HepG2 (cell line): ENCODE measurements around the gene WDR27. TPM values are rescaled to one million over a fixed set of nuclear protein-coding genes. Genes with fewer than 3 reads are reported as not detected.

ENCODE experiments used
- ATAC-seq: fragments of 200-7000 bp; cut with Tn5 transposase; 3 replicates; pipeline ENCODE4 v1.9.1; 2020; ENCODE audit warnings: mild to moderate bottlenecking, moderate library complexity
- BruUV-seq: library from RNA; stranded (reverse); fragments of 400-500 nt; replicated peaks from 2 replicates; lab custom pipeline; 2021; lab: Mats Ljungman, UMichigan
- CTCF ChIA-PET: fragments of 300-600 bp; formaldehyde crosslinking; extraction: SDS; loops from one replicate; lab custom pipeline; 2021; ENCODE audit warnings: low total read pairs, inconsistent platforms, low intra/inter-chr PET ratio; lab: Yijun Ruan, JAX
- POLR2A ChIA-PET: fragments of 350-600 bp; sonication (Branson Sonifier 250); formaldehyde crosslinking; loops from one replicate; lab custom pipeline; 2020; ENCODE audit warnings: antibody characterized with exemption, inconsistent platforms; lab: Yijun Ruan, JAX
- DNase-seq: peaks from one replicate; pipeline ENCODE4 v3.0.0-alpha.2; 2015; ENCODE audit warnings: low spot score
- FAIRE-seq: peaks from 3 replicates; lab custom pipeline; 2011; peaks lifted over from hg19 to GRCh38; lab: Jason Lieb, UNC
- H2AFZ ChIP-seq: one replicate; pipeline ENCODE4 v1.6.1; 2011; ENCODE audit warnings: low read length, inconsistent platforms
- H3K27ac ChIP-seq: fragments of 300-600 bp; 3 replicates; pipeline ENCODE4 v1.8.0; 2011; ENCODE audit warnings: mixed run types, mild to moderate bottlenecking, mixed read lengths, low read length, inconsistent platforms; ENCODE audit not compliant: insufficient read depth; ENCODE audit errors: extremely low read length
- H3K27me3 ChIP-seq, 2 experiments: fragments of 200-600 bp in 1 of 2; 2 replicates in 1 of 2; 3 replicates in 1 of 2; pipeline versions ENCODE4 v1.6.0 to v1.8.0; 2011; ENCODE audit warnings: low read length in 2 of 2, mild to moderate bottlenecking in 2 of 2, moderate library complexity in 2 of 2, inconsistent platforms in 1 of 2; ENCODE audit not compliant: insufficient read depth in 2 of 2, control insufficient read depth in 1 of 2
- H3K36me3 ChIP-seq, 2 experiments: fragments of 200-600 bp in 1 of 2; replicated peaks in 1 of 2; 2 replicates in 1 of 2; 3 replicates in 1 of 2; pipeline versions ENCODE4 v1.5.1 to v1.8.0; 2011; ENCODE audit warnings: low read length in 2 of 2, inconsistent platforms in 1 of 2; ENCODE audit not compliant: insufficient read depth in 2 of 2, control insufficient read depth in 1 of 2
- H3K4me1 ChIP-seq: 2 replicates; pipeline ENCODE4 v1.5.1; 2012; ENCODE audit warnings: low read length, inconsistent platforms; ENCODE audit not compliant: insufficient read depth
- H3K4me2 ChIP-seq: 2 replicates; pipeline ENCODE4 v1.6.0; 2011; ENCODE audit warnings: low read depth, low read length, inconsistent platforms
- H3K4me3 ChIP-seq, 3 experiments: fragments of 200-600 bp in 1 of 3; sonication (generic), shearing (Covaris generic) in 1 of 3; replicated peaks in 1 of 3; 2 replicates each; pipeline ENCODE4 v1.5.1; 2011 to 2016; ENCODE audit warnings: low read length in 3 of 3, inconsistent platforms in 2 of 3, low read depth in 2 of 3, mild to moderate bottlenecking in 2 of 3, control low read depth in 1 of 3, mixed read lengths in 1 of 3; ENCODE audit not compliant: insufficient read depth in 1 of 3
- H3K79me2 ChIP-seq: one replicate; pipeline ENCODE4 v1.6.1; 2011; ENCODE audit warnings: low read length, inconsistent platforms; ENCODE audit not compliant: insufficient read depth
- H3K9ac ChIP-seq: 2 replicates; pipeline ENCODE4 v1.6.0; 2011; ENCODE audit warnings: mild to moderate bottlenecking, low read depth, low read length, inconsistent platforms; ENCODE audit not compliant: insufficient read depth
- H3K9me3 ChIP-seq: 2 replicates; pipeline ENCODE4 v1.5.1; 2012; ENCODE audit warnings: mild to moderate bottlenecking, low read length
- H4K20me1 ChIP-seq: 2 replicates; pipeline ENCODE4 v1.6.0; 2011; ENCODE audit warnings: inconsistent platforms, mild to moderate bottlenecking, low read length, moderate library complexity; ENCODE audit not compliant: insufficient read depth
- ATF7 ChIP-seq, 2 experiments: fragments of 450-650 bp in 1 of 2; sonication (generic) in 1 of 2; formaldehyde crosslinking in 1 of 2; IDR thresholded peaks; 2 replicates each; pipeline versions ENCODE4 v1.4.0 to v1.6.1; 2016 to 2020; ENCODE audit warnings: antibody characterized with exemption in 1 of 2, mild to moderate bottlenecking in 1 of 2, missing genetic modification reagents in 1 of 2
- DNMT3B ChIP-seq: conservative IDR thresholded peaks from 2 replicates; pipeline ENCODE4 v1.6.1; 2016; ENCODE audit warnings: missing biosample characterization, control low read depth
- GABPB1 ChIP-seq: IDR thresholded peaks from 2 replicates; pipeline ENCODE4 v1.6.1; 2016; ENCODE audit warnings: mild to moderate bottlenecking, missing genetic modification reagents, moderate library complexity, missing compliant biosample characterization
- PRDM4 ChIP-seq: sonication (generic); formaldehyde crosslinking; IDR thresholded peaks from 2 replicates; pipeline ENCODE4 v1.9.0; 2021; ENCODE audit warnings: missing genetic modification reagents, borderline replicate concordance
- RFXANK ChIP-seq: IDR thresholded peaks from 2 replicates; pipeline ENCODE4 v1.6.1; 2016
- SAFB2 ChIP-seq: sonication (generic); formaldehyde crosslinking; IDR thresholded peaks from 2 replicates; pipeline ENCODE4 v1.5.1; 2020; ENCODE audit warnings: missing genetic modification reagents, low read depth, mild to moderate bottlenecking, borderline replicate concordance
- SRSF4 ChIP-seq: fragments of 200-400 bp; formaldehyde crosslinking; IDR thresholded peaks from one replicate; pipeline ENCODE4 v1.6.1; 2018; ENCODE audit warnings: mild to moderate bottlenecking, low read depth, low read length, moderate library complexity; ENCODE audit not compliant: poor library complexity, severe bottlenecking
- TARDBP ChIP-seq: sonication (generic); formaldehyde crosslinking; IDR thresholded peaks from 2 replicates; pipeline ENCODE4 v1.8.0; 2022; ENCODE audit warnings: mild to moderate bottlenecking, missing genetic modification reagents
- ZNF224 ChIP-seq: sonication (generic); formaldehyde crosslinking; IDR thresholded peaks from 2 replicates; pipeline ENCODE4 v1.5.0; 2020; ENCODE audit warnings: mild to moderate bottlenecking, missing genetic modification reagents
- ZNF615 ChIP-seq: sonication (generic); formaldehyde crosslinking; IDR thresholded peaks from 2 replicates; pipeline ENCODE4 v1.5.0; 2020; ENCODE audit warnings: mild to moderate bottlenecking, missing genetic modification reagents, borderline replicate concordance
- ZNF788 ChIP-seq: sonication (generic); formaldehyde crosslinking; IDR thresholded peaks from 2 replicates; pipeline ENCODE4 v1.5.0; 2020; ENCODE audit warnings: mild to moderate bottlenecking, missing genetic modification reagents, borderline replicate concordance
- WGBS: methylation state at CpG from one replicate; pipeline ENCODE4 v1.1.6; 2017; ENCODE audit warnings: low lambda C conversion rate; 5-methylcytosine and 5-hydroxymethylcytosine counted together
- in situ Hi-C: cut with HindIII; loops from 2 replicates; pipeline ENCODE4 v1.10.0; 2017; ENCODE audit warnings: low pct_unique_long_range_greater_than_20kb; ENCODE audit not compliant: extremely low pct_ligation_motif_present
- intact Hi-C: fragments of 100-400 bp; cut with micrococcal nuclease; formaldehyde crosslinking; loops from one replicate; pipeline ENCODE4 v1.10.0; 2022; ENCODE audit not compliant: unreplicated experiment
- polyA plus RNA-seq, 8 experiments: library from polyadenylated mRNA; depleted of rRNA in 3 of 8; stranded (reverse) in 7 of 8; unstranded in 1 of 8; fragments of >200 nt; fragmentation: Illumina TruSeq in 4 of 8; extraction: Trizol in 4 of 8; gene quantifications; 2 replicates each; pipeline versions ENCODE4 v1.2.1 to v1.2.3, GENCODE V29; 2011 to 2016; ENCODE audit warnings: low read depth in 4 of 8, missing spikeins in 1 of 8, mixed read lengths in 1 of 8; ENCODE audit not compliant: insufficient read depth in 1 of 8
- total RNA-seq, 5 experiments: library from RNA; depleted of rRNA; stranded (reverse); fragments of >200 nt; fragmentation: Illumina TruSeq; extraction: Trizol; gene quantifications; 2 replicates each; pipeline ENCODE4 v1.2.3, GENCODE V29; 2016; ENCODE audit warnings: low read depth in 1 of 5
- TF ChIP-seq, protein P1 (sequence below): fragments of 450-650 bp; IDR thresholded peaks from 2 replicates; pipeline ENCODE4 v1.6.1; 2017
- TF ChIP-seq, protein P2 (sequence below): sonication (generic); formaldehyde crosslinking; IDR thresholded peaks from 2 replicates; pipeline ENCODE4 v1.8.1; 2022; ENCODE audit warnings: low read depth, mild to moderate bottlenecking, missing genetic modification reagents
- TF ChIP-seq, protein P3 (sequence below): fragments of 450-650 bp; IDR thresholded peaks from 2 replicates; pipeline ENCODE4 v1.6.1; 2016

The WDR27 gene
- total and polyA plus RNA-seq, 2 of the 13 experiments (the other 11 are each of a cell fraction or from before 2014, with no cell fraction given), result 34.1 to 80.3 TPM

DNA sequence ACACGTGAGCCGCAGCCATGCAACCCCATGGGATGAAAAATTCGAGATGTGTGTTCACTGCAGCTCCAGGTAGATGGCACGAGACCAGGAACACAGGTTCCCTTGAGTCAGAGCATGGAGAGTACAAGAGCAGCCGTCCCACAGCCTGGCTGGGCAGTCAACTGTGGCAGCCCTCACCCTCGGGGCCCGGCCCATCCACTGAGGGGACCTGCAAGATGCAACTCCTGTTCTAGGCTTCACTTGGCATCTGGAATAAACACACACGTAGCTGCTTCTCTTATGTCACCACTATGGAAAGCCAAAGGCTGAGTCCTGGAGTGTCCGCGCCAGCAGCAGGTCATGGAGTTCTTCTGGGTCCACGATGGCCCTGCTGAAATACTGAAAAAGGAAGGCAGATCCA, 77.0 kb downstream of the WDR27 start (continued):
- TF ChIP-seq SAFB2 (CRISPR knock-in tag), result no peak
- no peak for TF ChIP-seq ZNF615 (CRISPR knock-in tag)
- no peak for TF ChIP-seq RFXANK (CRISPR knock-in tag)
- TF ChIP-seq DNMT3B, result no peak
- TF ChIP-seq, protein P1, sequence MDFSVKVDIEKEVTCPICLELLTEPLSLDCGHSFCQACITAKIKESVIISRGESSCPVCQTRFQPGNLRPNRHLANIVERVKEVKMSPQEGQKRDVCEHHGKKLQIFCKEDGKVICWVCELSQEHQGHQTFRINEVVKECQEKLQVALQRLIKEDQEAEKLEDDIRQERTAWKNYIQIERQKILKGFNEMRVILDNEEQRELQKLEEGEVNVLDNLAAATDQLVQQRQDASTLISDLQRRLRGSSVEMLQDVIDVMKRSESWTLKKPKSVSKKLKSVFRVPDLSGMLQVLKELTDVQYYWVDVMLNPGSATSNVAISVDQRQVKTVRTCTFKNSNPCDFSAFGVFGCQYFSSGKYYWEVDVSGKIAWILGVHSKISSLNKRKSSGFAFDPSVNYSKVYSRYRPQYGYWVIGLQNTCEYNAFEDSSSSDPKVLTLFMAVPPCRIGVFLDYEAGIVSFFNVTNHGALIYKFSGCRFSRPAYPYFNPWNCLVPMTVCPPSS, result no peak
- TF ChIP-seq, protein P2, sequence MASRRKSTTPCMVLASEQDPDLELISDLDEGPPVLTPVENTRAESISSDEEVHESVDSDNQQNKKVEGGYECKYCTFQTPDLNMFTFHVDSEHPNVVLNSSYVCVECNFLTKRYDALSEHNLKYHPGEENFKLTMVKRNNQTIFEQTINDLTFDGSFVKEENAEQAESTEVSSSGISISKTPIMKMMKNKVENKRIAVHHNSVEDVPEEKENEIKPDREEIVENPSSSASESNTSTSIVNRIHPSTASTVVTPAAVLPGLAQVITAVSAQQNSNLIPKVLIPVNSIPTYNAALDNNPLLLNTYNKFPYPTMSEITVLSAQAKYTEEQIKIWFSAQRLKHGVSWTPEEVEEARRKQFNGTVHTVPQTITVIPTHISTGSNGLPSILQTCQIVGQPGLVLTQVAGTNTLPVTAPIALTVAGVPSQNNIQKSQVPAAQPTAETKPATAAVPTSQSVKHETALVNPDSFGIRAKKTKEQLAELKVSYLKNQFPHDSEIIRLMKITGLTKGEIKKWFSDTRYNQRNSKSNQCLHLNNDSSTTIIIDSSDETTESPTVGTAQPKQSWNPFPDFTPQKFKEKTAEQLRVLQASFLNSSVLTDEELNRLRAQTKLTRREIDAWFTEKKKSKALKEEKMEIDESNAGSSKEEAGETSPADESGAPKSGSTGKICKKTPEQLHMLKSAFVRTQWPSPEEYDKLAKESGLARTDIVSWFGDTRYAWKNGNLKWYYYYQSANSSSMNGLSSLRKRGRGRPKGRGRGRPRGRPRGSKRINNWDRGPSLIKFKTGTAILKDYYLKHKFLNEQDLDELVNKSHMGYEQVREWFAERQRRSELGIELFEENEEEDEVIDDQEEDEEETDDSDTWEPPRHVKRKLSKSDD (CRISPR knock-in tag), result no peak
- TF ChIP-seq GABPB1 (CRISPR knock-in tag), result no peak
- no peak for TF ChIP-seq TARDBP (CRISPR knock-in tag)
- no peak for TF ChIP-seq SRSF4
- TF ChIP-seq, all 625 proteins: peak for 0

DNA sequence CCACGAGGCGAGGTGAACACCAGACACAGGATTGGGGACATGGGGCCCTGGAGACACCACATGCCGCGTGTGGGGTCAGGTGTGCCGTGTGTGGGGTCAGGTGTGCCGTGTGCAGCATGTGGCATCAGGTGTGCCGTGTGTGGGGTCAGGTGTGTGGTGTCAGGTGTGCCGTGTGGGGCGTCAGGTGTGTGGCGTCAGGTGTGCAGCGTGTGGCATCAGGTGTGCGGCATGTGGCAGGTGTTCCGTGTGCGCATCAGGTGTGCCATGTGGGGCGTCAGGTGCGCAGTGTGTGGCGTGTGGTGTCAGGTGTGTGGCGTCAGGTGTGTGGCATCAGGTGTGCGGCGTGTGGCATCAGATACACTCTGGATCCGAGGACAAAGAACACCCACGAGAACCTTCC, 77.9 kb downstream of the WDR27 start:
- Histone ChIP-seq H3K9ac (no peak overlapping the region), H3K79me2 (no peaks in the 10 kb centered on the region), H3K4me2 (no peak overlapping the region), H3K4me1 (peaks cover 20% of the 10 kb centered on the region), H3K36me3 (peaks cover 21 to 29% of the 10 kb centered on the region in 2 experiments; a peak in 4 of 5 replicates), H3K9me3 (no peaks in the 10 kb centered on the region), H4K20me1 (no peaks in the 10 kb centered on the region), H3K27me3 (no peaks in the 10 kb centered on the region), H2AFZ (no peak overlapping the region), H3K4me3 (no peak overlapping the region), H3K27ac (no peak overlapping the region)
- no TSS peak for BruUV-seq
- DNase-seq (no peak), FAIRE-seq (no peak), ATAC-seq (no peak)
- in situ Hi-C loops, result no loop called here
- WGBS, result 97% methylated on average over 22 of the region's 22 CpGs
- ChIA-PET CTCF (no interaction called here), POLR2A (no interaction called here)
- no peak for TF ChIP-seq PRDM4 (CRISPR knock-in tag)
- no peak for TF ChIP-seq ZNF224 (CRISPR knock-in tag)
- TF ChIP-seq, protein P3, sequence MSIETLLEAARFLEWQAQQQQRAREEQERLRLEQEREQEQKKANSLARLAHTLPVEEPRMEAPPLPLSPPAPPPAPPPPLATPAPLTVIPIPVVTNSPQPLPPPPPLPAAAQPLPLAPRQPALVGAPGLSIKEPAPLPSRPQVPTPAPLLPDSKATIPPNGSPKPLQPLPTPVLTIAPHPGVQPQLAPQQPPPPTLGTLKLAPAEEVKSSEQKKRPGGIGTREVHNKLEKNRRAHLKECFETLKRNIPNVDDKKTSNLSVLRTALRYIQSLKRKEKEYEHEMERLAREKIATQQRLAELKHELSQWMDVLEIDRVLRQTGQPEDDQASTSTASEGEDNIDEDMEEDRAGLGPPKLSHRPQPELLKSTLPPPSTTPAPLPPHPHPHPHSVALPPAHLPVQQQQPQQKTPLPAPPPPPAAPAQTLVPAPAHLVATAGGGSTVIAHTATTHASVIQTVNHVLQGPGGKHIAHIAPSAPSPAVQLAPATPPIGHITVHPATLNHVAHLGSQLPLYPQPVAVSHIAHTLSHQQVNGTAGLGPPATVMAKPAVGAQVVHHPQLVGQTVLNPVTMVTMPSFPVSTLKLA, result peak; percentile 81
- no peak for TF ChIP-seq ZNF788 (CRISPR knock-in tag)
- TF ChIP-seq ATF7 (IDR thresholded peaks at IDR 0.05), result no peak
- no peak for TF ChIP-seq ATF7 (CRISPR knock-in tag; IDR thresholded peaks at IDR 0.05)
- intact Hi-C loops, result no loop called here
